Adrenal gland (tissue), 5 donors: Measurements from ENCODE around the gene MAPT.

Experiments
- CTCF ChIP-seq, 6 experiments: fragments of 450-650 bp in 4 of 6; fragments of 200-600 bp in 2 of 6; sonication (generic) in 1 of 6; IDR thresholded peaks; 1 replicate in 5 of 6; 2 replicates in 1 of 6; pipeline versions ENCODE4 v1.5.1 to v1.8.0; 2016 to 2021; ENCODE audit warnings: antibody characterized with exemption in 6 of 6, mild to moderate bottlenecking in 2 of 6, moderate library complexity in 1 of 6
- POLR2A ChIP-seq, 2 donors: fragments of 450-650 bp; IDR thresholded peaks; one replicate each; pipeline ENCODE4 v1.6.1; 2017; ENCODE audit warnings: antibody characterized with exemption in 2 of 2, mild to moderate bottlenecking in 2 of 2, moderate library complexity in 1 of 2
- donor health status: DM: no; HTN: no; CAD: no.

GRCh38 chr17:45906927-45907622 is 12.7 kb downstream of the MAPT start:
- TF ChIP-seq CTCF (IDR thresholded peaks at IDR 0.05) (no peak), POLR2A (IDR thresholded peaks at IDR 0.05) (no peak)
